GM21367 (cell line): ENCODE results near the gene SCN3B.

Experiments used
- ATAC-seq: cut with Tn5 transposase; IDR thresholded peaks from one replicate; pipeline ENCODE4 v1.9.1; 2021; ENCODE audit not compliant: unreplicated experiment

The SCN3B gene, protein sequence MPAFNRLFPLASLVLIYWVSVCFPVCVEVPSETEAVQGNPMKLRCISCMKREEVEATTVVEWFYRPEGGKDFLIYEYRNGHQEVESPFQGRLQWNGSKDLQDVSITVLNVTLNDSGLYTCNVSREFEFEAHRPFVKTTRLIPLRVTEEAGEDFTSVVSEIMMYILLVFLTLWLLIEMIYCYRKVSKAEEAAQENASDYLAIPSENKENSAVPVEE

DNA sequence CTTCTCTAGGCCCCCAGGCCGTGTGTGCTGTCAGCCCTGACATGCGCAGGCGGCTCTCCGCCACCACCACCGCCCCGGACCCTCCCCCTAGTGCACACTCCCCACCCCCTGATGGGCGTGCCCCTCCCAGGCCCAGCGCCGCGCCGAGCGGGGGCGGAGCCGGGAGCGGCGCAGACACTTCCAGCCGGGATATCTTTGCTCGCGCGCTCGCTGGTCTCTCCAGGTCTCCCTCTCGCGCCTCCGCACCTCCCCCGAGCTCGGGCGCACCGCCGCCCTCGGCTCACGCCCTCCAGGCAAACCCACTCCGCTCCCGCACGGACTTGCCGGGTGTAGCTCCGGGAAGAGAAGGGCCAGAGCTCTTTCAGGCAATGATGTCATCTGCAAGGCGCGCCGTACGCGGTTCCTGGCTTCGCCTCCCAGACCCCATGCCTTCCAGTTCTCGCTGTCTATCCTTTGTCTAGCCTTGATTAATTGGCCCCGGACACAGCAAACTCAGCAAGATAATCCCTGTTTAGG lies at the start of gene SCN3B:
Gene SCN3B, minus strand, starts transcription at position 59 of the 516 bp plus-strand sequence. CDS start 823 bp downstream, outside the sequence.
- ATAC-seq = no peak

DNA sequence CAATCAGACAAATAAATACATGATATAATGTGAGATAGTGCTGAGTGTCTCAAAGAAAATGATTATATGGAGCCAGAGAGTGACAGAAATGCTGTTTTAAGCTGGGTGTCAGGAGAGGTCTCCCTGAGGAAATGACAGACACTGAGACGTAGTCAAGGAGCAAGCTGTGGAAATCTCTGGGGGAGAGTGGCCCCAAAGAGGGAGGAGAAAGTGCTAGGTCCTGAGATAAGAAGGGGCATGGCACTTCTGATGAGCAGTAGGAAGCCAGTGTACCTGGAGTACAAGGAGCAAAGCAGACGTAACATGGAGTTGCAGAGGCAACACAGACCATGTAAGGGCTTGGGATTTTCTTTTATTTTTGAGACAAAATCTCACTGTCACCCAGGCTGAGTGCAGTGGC lies 48.3 kb upstream of the SCN3B start:
- no peak for ATAC-seq

DNA sequence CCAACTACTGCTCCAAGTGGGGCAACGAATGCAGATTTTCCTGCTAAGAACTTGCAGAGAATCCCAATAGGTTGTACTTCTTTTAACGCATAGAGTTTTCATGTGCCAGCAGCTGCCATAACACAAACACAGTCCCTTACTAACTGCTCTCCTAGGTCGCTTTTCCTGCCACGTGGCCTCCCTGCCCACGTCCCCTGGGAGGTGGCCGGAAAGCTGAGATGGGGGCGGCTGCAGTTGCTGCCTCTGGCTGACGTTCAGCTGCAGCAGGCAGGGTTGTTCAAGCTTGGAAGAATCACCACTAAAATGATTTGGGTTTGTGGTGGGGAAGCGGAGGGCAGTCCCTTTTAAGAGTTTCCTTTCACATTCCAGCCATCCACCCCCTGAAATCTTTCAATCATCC lies 47.7 kb upstream of the SCN3B start:
- ATAC-seq = no peak

DNA sequence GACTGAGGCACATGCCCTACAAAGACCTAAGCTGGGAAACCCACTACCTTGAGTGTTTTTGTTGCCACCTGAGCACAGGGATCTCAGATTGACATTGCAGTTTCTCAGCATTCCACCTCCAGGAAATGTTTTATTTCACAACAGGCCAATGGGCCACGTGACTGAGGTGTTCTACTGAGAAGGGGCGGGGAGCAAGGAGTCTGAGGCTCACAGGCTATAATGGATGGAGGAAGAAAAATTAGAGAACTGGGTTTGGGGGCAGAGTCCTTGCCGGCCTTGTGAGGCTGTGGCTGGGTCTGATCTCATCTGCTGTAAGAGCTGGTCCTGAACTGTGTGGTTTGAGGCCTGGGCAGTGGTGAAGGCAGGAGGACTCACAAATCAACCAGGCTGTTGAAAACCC lies 46.3 kb upstream of the SCN3B start:
- no peak for ATAC-seq

DNA sequence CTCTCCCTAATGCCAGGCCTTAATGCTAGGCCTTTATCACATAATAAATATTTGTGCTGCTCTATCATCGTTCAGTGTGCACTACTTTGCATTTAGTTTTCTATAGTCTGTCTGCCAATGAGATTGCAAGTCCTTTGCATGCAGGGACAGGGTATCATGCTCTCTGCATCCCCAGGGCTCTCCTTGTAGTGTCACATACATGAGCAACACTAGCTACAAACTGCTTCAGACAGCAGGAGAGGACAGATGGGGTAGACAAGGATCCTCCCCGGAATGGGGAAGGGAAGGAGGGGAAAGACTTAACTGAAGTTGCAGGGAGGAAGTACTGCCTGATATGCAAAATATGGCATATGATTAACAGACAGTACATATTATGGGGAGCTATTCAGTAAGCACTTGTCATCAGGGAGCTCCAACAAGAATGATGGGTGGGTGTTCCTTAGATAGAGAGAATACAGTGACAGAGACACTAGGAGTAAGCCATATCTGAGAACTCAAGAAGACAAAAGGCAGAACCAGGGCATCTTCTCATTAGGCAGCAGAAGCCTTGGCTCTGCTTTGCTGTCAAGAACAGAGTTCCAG lies 44.2 kb upstream of the SCN3B start:
- ATAC-seq = no peak

DNA sequence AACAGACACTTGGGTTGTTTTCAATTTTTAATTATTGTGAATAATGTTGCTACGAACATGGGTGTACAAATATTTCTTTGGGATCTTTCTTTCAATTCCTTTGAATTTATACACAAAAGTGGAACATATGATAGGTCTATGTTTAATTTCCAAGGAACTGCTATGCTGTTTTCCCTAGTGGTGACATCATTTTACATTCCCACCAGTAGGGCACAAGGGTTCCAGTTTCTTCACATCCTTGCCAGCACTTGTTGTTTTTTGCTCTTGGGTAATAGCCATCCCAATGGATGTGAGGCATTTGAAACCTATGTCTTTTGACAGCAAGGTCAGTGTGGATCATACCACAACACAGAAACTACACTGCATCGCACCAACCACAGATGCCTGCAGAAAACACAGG lies 41.8 kb upstream of the SCN3B start:
- ATAC-seq = no peak

DNA sequence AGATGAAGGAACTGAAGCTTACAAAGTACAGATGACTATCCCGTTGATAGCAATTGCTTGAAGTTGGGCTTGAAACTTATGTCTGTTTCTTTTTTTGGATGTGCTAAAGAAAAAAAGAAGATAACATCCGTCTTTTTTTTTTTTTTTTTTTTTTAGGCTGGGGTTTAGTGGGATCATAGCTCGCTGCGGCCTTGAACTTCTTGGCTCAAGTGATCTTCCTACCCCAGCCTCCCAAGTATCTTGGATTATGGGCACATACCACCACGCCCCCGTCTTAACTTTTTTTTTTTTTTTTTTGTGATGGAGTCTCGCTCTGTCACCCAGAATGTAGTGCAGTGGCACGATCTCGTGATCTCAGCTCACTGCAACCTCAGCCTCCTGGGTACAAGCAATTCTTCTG lies 40.8 kb upstream of the SCN3B start:
- no peak for ATAC-seq

DNA sequence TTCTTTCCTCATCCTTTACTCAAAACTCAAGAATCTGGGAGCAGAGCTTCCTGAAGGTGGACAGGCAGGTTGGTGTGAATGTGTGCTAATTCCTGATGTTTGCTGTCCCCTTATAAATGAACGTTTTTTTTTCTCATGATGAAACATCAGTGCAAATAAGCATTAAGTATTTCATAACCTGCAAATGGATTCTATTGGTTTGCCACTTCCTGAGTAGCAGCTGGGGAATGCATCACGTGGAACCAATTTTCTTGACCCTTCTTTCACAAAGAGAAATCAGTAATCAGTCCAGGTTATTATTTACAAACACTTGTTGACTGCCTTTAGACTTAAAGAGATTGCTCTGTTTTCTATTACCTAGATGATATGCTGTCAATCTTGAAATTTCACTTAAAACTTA lies 40.1 kb upstream of the SCN3B start:
- no peak for ATAC-seq

DNA sequence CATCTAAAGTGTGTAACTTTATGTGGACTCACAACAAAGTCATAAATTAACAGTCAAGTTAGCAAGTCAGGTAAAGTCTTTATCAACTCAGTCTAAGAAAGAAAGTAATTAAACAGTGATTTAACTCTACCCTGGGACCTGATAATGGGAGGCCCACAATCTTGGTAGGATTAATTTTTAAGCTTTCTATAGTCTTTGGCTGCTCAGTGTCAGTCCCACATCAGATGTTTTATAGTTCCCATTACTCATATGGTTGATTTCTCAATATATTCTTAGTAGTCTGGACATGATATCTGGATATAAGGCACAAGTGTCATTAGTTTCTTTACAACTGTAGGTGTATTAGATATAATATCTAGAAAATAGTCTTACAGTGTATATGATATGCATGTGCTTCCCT lies 38.5 kb upstream of the SCN3B start:
- ATAC-seq = no peak

DNA sequence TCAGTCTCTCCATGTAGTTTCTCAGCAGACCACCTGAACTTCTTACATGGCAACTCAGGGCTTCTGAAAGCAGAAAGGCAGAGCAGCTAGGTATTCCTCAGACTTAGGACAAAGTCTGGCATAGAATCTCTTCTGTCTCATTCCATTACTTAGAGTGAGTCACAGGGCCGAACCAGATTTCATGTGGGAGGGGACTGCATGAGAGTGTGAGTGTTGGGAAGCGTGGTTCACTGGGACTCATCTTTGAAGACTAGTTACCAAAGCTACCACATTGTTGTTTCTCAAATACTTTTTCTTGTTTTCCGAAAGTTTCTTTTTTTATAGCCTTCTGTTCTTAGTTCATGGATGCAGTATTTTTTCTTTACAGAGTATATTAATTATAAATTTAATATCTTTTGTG lies 36.1 kb upstream of the SCN3B start:
- no peak for ATAC-seq

DNA sequence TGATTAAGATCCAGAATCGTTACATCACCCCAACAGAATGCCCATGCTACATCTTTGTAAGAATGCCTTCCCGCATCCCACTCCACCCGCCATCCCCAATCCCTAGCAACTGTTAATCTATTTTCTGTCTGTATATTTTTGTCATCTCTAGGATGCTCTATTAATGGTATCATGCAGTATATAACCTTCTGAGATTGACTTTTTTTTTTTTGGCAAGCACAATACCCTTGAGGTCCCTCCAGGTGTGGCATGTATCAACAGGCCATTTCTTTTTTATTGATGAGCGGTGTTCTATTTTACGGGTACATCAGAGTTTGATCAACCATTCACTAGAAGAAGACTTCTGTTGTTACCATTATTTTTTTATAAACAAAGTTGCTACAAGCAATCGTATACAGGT lies 30.2 kb upstream of the SCN3B start:
- ATAC-seq = no peak

DNA sequence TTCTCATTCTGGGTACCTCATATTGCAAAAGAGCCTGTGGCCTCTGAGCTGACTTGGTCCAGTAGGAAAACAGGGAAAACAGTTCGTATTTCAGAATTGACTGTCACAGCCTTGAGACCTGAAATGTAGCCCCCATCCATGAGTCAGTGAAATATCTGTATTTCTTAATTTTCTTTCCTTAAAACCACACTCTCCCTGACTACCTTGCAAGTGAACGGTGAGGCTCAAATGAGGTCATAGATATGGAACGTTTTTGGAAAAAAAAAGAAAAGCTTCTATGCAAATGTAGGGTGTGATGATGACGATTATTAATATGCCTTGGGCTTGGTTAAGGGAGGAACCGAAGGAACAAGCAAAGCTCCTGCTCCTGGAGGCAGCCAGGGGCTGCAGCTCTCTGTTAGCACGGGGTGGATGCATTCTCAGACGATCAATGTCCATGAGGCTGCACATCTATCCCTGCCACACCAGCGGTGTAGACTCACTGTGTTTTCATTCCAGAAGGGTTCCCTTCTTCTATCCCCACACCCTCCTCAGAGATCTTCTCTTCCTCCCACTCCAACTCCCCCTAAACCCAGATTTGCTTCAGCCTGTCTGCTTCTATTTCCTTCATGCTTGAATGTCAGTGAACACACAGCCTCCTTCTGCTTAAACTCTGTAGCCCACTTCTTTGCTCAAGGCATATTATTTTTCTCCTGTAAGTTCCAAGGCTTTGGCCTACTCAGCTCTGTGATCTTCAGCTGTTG lies 29.2 kb upstream of the SCN3B start:
- no peak for ATAC-seq

DNA sequence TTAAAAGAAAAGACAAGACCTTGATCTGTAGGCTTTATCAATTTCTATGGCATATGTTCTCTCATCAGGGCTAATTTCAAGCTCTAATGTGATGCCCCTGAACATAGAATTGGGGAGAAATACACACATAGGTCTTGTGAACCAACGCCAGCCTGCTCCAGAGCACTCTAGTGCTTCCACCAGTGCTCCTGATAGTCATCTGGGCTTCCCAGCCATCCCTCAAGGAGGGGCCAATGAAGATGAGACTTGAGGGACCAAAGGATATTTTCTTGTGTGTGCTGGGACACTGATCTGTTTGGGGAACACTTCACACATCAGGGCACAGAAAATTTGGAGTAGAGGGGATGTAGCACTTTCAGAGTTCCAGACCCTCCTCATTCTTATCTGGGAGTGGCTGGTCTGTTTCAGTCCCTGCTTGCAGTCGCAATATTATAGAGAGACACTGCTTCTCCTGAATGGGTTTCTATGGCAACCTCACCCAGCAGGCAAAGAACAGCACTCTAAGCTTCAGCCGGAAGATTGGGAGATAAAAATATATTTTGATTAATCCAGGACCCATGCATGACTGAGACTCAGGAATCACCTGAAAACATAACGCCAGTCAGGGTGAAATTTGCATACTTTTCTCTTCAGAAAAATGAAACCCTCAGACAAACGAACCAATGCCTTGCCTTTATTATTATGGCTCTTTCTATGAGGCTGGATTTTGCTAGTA lies 28.4 kb upstream of the SCN3B start:
- no peak for ATAC-seq

DNA sequence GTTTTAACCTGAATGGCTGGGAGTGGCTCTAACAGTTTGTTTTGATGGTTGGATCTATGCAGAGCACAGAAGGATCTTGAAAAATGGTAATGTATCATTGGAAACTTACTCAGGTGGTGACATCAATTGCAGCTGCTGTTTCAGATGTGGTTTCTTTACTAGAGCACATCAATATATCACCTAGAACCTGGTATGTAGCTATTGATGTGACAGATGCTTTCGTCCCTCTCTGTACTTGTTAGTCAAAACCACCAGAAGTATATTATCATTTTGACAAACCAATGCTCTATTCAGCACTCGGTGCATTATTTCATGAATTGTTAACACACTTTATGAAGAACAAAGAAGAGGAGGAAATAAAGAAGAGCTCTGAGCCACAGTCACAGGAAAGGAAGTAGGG lies 26.6 kb upstream of the SCN3B start:
- no peak for ATAC-seq

DNA sequence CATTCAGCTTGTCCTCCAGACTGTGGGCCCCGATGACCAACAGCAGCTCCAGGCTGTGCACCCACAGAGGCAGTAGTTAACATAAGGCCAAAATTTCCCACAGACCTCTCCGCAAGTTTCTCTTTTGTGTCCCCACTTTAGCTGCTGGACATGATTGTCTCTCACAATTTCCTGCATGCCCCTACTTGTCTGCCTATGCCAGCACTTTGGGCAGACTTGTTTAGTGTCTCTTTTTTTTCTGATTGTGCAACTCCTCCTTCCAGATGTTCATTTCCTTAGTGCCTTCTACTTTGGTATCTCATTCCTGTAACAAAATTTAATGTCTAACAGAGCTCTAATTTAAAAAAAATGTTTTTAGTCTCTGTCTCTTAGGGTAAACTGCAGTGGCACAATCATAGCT lies 23.8 kb upstream of the SCN3B start:
- ATAC-seq = no peak

DNA sequence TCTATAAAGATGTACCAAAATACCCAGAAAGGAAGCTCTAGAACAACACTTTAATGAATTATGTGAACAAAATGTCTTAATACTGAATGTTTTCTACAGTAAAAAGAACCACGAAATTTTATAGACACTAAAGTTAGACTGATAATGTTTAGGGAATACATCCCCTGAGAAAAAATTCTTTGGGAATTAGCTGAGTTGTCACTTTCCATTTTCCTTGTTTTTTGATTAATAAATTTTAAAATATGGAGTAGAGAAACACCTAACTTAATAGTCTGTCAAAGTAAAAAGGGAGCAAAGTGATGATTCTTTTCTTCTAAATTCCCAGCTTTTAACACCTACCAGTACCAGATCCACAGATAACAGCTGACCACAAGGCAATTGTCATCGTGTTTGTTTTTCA lies 23.1 kb upstream of the SCN3B start:
- no peak for ATAC-seq

DNA sequence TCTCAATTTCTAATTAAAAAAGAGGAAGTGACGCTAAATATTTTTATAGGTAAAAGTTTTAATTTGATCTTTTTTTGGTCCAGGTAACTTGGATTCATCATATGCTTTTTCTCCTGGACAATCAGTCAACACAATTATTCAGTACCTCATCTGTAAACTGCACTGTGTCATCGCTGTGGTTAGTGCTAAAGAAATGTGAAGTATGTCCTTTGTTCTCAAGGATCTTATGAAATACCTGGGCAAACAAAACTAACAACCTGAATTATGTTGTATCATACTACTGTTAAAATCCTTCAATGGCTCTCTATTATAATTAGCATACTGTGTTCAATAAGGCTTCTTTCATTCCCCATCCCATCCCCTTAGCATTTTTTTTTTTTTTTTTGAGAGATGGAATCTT lies 19.9 kb upstream of the SCN3B start:
- ATAC-seq = no peak

DNA sequence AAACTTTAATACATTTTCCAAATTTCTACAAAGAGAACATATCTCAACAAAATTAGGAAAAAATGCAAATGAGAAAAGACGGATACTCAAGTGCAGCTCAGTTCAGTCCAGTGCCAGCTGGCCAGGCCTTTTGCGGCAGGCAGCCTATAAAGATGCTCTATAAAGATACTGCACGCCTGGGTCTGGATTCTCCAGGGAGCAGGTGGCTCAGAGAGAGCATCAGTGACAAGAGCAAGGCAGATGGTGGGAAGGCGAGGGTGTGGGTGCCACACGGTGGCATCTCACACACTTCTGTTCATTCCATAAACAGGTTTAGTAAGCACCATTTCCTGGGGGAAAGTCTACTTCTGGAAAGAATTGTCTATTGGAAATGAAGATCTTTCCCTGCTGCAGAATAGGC lies 18.1 kb upstream of the SCN3B start:
- no peak for ATAC-seq

DNA sequence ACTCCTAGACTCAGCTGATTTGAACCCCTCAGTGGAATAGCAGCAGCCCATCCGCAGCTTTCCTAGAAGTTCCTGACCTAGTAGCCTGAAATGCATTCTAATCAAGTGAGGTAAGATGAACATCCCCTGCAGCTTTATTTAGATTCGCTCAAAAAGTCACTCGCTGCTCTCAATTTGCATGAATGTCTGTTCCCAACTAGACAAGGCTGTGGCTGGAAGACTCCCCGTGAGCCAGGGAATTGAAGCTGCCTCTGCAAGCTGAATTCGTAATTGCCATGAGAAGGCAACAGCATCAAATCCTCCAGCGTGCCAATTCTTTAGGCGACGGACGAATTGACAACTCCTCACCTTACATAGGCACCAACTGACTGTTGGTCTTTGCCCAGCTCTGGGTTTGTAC lies 17.1 kb upstream of the SCN3B start:
- ATAC-seq = no peak

DNA sequence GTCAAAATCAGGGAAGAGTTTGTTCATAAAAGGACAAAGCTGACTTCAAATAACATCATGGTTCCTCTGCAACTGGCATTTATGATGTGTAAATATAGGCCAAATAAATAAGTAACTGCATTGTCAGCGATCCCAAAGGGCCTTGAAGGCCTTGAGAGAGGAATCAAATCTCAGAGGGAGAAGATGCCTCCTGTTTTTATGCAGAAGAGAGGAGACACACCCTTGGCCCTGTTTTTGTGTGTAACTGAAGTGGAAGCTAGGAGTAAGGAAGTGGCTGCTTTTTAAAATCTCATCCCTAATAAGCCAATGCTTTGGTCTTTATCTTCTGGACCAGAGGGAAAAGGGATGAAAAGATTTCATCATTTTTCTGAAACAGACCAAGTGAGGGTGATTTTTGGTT lies 15.7 kb upstream of the SCN3B start:
- ATAC-seq = no peak

DNA sequence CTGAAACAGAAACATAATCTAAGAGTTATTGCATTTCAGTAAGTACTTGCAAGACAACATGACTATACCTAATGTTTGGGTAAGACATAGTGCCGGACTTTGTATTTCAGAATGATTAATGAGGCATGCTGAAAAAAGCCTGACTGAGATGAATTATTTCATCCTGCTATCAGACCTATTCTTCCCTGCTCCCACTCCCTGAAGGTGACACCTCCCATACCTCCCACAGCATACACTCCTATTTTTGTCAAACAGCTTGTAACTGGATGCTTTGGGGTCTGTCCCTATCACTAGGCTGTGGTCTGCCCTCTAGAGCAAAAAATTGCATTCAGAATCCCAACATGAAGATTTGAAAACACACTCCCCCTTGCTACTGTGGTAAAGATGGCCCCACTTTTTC lies 10.9 kb upstream of the SCN3B start:
- ATAC-seq = no peak

DNA sequence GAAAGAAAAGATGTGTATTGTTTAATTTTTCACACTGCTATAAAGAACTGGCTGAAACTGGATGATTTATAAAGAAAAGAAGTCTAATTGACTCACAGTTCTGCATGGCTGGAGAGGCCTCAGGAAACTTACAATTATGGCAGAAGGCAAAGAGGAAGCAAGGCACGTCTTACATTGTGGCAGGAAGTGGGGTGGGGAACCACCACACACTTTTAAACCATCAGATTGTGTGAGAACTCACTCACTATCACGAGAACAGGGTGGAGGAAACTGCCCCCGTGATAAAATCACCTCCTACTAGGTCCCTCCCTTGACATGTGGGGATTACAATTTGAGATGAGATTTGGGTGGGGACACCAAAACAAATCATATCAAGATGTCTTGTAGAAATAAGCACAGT lies 5.5 kb upstream of the SCN3B start:
- ATAC-seq = peak; percentile 68
